ENCODE data around the gene PAX5.
"Not testable (repeated sequence)": the region's sequence is repeated elsewhere in the genome, so short reads cannot be mapped to it uniquely, and the experiment has no call there.

Gene PAX5

DNA sequence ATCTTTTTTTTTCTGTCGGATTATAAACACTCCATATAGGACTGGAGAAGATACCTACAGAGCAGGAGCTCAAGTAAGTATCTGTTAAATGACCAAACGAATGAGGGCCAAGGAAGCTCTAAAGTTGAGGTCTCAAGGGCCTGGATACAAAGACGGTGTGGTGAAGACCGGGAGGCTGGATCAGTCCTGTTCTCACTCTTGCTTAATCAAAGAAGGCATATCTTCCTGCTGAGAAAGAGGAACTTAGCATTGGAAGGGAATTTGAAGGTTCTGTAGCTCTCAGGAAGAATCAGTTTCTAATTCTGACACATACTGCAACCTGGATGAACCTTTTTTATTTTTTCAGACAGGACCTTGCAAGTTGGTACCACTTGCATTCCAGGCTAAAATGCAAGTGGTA lies 28.3 kb upstream of the PAX5 start:
- TF ChIP-seq, protein P1, sequence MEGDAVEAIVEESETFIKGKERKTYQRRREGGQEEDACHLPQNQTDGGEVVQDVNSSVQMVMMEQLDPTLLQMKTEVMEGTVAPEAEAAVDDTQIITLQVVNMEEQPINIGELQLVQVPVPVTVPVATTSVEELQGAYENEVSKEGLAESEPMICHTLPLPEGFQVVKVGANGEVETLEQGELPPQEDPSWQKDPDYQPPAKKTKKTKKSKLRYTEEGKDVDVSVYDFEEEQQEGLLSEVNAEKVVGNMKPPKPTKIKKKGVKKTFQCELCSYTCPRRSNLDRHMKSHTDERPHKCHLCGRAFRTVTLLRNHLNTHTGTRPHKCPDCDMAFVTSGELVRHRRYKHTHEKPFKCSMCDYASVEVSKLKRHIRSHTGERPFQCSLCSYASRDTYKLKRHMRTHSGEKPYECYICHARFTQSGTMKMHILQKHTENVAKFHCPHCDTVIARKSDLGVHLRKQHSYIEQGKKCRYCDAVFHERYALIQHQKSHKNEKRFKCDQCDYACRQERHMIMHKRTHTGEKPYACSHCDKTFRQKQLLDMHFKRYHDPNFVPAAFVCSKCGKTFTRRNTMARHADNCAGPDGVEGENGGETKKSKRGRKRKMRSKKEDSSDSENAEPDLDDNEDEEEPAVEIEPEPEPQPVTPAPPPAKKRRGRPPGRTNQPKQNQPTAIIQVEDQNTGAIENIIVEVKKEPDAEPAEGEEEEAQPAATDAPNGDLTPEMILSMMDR (IDR thresholded peaks at IDR 0.05; ENCODE audit: extremely low read depth, missing control alignments) = no peak
- DNase-seq (ENCODE audit: low spot score) = no peak

DNA sequence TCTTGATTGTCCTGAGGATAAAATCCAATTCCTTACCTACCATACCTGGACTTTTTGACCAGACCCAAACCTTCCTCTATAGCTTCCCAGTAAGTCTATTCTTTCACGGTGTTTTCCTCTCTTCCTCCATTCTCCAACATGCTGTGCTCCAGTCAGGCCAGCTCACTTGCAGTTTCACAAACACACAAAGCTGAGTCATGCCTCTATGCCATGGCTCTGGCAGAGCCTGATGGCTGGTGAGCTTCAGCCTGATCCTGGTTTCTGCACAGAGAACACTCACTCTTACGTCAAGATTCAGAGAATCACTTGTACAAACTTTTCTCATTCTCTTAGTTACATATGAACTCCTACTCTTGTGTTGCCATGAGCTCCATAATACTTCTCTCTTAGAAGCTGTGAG lies 27.7 kb upstream of the PAX5 start:
- TF ChIP-seq, protein P1 (IDR thresholded peaks at IDR 0.05; ENCODE audit: extremely low read depth, missing control alignments) = no peak

DNA sequence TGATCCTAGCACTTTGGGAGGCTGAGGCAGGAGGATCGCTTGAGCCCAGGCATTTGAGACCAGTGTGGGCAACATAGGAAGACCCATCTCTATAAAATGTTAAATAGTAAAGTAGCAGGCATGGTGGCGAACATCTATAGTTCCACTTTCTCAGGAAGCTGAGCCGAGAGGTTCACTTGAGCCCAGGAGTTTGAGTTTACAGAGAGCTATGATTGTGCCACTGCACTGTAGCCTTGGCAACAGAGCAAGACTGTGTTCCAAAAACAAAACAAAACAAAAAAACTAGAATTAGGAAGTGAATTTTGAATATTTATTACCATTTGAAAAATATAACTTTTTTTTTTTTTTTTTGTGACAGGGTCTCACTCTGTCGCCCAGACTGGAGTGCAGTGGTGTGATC lies 26.8 kb upstream of the PAX5 start:
- TF ChIP-seq, protein P1 (IDR thresholded peaks at IDR 0.05; ENCODE audit: extremely low read depth, missing control alignments) = no peak
- no peak for DNase-seq (ENCODE audit: low spot score)

More for the DNA sequence above, 27.7 kb upstream of the PAX5 start:
- DNase-seq (ENCODE audit: low spot score) = no peak

DNA sequence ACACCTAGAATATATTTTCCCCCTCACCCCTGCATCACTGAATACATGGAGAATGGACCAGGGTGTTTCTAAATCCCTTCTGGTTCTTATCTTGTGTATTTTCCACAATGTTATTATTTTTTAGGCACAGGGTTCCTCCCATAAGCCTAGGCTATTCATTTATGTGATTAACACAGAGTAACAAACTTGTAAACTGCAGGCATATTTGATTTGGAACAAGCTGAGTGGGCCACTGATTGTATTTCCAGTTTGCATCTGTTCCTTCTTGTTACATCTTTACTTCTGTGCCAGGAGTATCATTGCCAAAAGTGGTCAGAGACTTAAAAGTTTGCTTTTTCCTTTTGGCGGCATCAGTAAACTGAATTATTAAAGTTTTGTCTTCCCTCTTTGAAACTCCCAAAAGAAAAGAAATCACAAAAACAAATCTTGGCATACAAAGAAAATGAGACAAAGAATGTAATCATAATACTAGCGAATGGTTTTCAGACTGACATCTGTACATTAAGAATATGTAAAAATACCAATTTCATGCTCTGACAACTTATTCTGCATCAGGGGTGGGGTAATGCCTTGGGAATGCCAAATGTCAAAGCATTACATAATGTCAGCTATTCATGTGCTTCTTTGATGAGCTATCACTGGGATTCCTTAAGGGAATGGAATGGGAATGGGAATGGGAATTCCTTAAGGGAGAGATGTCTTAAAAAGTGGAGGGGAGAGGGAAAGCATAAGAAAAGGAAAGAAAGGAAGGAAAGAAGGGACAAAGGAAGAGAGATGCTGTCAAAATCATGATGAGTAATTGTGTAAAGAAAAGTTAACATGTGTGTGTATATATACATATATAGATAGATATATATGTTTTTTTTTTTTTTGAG lies 22.2 kb upstream of the PAX5 start:
- TF ChIP-seq, protein P1 (IDR thresholded peaks at IDR 0.05; ENCODE audit: extremely low read depth, missing control alignments) = no peak
- DNase-seq (ENCODE audit: low spot score) = no peak

DNA sequence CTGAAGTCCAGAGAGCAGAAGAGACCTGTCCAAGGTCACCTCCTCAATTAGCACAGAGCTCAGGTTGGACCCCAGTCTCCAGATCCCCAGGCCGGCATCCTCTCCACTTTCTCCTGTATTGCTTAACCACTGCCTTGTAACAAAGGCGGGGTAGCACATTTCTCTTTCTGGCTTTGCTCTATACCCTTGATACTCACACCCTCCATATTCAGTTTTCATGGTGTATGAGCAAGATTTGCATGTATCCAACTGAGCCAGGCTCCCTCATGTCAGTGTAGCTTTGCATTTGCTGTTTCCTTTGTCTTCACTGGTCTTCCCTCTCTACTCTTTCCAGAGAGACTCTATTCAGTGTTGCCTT lies 20.3 kb upstream of the PAX5 start:
- not testable (repeated sequence) for DNase-seq (ENCODE audit: low spot score)

DNA sequence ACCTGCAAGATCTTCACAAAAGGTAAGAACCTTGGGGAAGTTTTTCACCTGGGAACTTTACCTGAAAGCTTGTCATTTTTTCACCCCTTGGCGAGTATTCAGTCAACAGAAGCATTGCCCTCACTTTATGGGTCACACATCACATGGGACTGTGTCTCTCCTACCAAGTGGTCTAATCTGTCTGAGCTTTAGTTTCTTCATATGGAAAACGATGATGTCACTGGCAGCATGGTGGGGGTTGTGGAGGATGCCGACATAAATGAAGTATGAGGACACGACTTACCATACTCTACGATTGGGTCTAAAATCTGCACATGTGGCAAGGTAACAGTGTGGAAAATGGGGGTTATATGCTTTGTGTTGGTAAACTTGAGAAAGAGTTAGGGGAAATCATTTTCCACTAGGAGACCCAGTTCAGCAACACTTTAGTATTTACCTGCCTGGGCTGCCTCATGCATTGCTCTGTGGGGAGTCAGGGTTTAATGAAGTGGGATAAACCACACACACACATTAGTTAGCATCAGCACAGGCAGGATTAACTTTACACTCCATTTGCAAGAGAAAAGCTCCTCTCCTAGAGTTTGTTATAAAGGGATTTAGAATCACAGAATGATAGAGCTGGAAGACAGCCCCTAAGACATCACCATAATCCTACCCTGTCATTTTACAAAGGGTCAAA lies 19.8 kb upstream of the PAX5 start:
- DNase-seq (ENCODE audit: low spot score) = no peak
- TF ChIP-seq, protein P1 (IDR thresholded peaks at IDR 0.05; ENCODE audit: extremely low read depth, missing control alignments) = no peak

DNA sequence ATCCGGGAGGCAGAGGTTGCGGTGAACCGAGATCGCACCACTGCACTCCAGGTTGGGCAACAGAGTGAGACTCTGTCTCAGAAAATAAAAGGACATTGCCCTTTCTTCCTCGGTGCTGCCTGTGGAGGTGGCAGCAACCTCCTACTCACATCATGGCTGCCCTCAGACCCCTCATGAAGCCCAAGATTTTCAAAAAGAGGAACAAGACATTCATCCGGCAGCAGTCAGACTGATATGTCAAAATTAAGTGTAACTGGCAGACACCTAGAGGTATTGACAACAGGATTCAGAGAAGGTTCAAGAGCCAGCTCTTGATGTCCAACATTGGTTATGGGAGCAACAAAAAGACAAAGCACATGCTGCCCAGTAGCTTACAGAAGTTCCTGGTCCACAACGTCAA lies 12.6 kb upstream of the PAX5 start:
- TF ChIP-seq, protein P1 (IDR thresholded peaks at IDR 0.05; ENCODE audit: extremely low read depth, missing control alignments) = no peak
- DNase-seq (ENCODE audit: low spot score) = no peak

All from GM20000 (cell line).